GM12875 (cell line): ENCODE results near the gene FGF5.

Source experiments
- H3K4me3 ChIP-seq: one replicate; pipeline ENCODE4 v1.5.1; 2011; ENCODE audit warnings: low read depth, low read length, control low read depth
- CTCF ChIP-seq: IDR thresholded peaks from 2 replicates; pipeline ENCODE4 v1.5.1; 2011; ENCODE audit warnings: low read depth, mild to moderate bottlenecking, control low read depth, inconsistent platforms, low read length, moderate library complexity, borderline replicate concordance; ENCODE audit not compliant: insufficient read depth

Gene FGF5

DNA sequence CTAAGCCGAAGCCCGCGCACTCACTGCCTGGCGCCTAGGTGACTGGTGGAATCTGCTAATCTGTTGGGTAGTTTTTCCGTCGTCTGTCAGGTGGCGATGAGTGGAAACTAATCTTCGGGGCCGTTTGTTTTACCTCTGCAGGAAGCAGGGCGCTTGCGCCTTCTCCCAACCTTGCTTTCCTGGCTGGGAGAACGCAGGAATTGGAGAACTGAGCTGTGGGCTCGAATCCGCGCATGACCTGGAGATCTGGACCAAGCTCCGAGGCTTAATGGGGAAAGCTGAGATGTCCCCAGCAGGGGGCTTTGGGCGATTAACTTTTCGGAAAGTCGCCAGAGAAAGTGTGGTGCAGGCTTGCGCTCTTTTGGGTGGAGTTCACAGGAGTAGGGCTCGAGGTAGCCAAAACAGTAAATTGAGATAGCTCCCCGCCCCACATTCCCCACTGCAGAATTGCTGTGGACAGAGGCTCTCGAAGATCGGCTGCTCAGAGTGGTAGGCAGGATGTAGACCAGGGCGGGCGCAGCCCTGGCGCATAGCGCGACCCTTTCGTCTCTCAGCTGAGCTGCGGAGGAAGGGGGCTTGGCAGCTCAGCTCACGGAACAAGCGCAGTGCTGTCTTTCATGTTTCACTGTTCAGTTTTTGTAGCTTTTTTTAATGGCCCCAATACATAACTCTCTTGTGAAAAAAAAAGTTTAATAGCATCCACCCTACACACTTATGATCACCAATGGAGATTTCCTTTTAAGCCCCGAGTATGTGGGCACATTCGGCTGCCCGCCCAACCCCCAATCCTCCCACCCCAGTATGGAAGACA lies 2.7 kb upstream of the FGF5 start:
- H3K4me3 ChIP-seq = no peak overlapping the region
- no peak for TF ChIP-seq CTCF

GRCh38 chr4:80264352-80264647 lies 2.2 kb upstream of the FGF5 start:
- TF ChIP-seq CTCF = no peak
- no peak overlapping the region for H3K4me3 ChIP-seq

- TF ChIP-seq CTCF = no peak
- no peak overlapping the region for H3K4me3 ChIP-seq
Measured at GRCh38 chr4:80264825-80265224, 1.6 kb upstream of the FGF5 start.

DNA sequence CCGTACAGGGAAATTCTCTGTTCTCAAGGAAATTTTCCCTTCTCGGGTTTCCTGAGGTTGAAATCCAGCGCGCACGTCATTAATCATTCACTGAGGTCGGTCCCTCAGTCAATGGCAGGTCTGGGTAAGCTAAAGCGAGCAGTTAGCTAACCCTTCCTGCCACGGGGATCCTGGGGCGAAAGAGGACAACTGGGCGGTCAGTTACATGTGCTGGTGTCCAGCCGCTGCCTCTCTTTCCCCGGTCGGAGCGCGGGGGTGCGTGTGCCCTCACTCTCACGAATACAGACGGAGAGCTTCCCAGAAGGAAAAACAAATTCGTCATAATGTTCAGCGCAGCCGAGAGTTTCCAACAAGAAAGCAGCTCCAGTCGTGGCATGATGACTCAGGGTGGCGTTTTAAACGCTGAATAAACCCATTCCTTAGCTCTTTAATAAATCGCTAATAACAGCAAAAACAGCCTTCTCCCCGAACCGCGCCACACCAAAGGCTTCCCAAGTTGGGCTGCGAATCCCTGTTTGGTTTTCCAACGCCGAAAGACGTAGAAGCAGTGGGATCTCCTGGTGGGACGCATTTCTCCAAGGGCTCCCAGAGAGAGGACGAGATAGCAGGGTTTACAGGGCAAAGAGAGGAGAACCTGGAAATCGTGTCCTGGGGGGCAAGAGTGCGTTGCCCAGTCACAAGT lies 752 bp upstream of the FGF5 start:
- peak overlapping the region; percentile 36 for H3K4me3 ChIP-seq
- TF ChIP-seq CTCF = no peak

DNA sequence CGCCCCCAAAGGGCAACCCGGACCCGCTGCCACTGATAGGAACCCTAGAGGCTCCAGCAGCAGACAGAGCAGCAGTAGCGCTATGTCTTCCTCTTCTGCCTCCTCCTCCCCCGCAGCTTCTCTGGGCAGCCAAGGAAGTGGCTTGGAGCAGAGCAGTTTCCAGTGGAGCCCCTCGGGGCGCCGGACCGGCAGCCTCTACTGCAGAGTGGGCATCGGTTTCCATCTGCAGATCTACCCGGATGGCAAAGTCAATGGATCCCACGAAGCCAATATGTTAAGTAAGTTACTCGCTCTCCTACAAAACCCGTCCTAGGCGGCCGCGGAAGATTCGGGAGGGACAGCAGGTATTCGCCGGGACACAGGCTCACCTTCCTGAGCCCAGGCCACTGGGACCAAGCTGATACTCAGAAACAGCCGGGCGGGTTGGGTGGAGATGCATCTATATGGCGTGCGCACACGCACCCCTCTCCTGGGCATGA lies 477 bp downstream of the FGF5 start:
- no peak for TF ChIP-seq CTCF
- H3K4me3 ChIP-seq = no peak overlapping the region

DNA sequence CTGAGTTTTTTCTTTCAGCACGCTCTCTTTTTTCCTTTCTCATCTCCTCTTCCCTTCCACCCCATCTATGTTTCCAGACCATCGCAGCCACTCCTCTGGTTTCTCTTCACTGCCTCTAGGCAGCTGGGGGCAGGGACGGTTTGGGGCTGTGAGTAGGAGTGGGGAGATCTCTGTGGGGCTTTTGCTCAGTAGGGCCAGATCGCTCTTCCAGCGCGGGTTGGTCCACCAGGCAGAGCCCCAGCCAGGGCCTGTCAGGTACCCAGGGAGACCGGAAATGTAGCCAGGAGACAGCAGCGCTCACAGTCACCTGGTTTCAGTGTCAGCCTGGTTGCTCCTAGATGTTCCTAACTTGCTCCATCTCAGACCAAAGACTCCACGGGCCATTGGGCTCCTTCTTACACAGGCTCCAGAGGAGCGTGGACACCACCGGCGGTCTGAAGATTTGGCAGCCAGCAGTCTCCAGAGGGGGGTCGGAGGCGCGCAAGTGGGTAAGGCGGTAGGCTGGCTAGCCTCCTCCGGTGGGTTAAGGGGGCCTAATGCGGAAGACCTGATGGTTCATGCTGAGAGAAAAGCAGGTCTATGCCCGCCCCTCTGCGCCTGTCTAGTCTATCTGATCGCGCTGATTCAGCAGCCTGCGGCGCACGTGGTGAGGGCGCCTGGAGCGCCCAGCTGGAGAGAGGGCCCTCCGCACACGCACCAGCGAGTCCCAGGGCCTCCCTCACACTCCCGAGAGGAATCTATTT lies 1.8 kb downstream of the FGF5 start:
- no peak overlapping the region for H3K4me3 ChIP-seq
- no peak for TF ChIP-seq CTCF
